HCT116 (cell line): ENCODE results near the gene PI4K2A. TPM values are rescaled to one million over a fixed set of nuclear protein-coding genes. Genes with fewer than 3 reads are reported as not detected.

Experiments
- ATAC-seq: fragments of 200-7000 bp; cut with Tn5 transposase; 2 replicates; pipeline ENCODE4 v1.9.1; 2020; ENCODE audit warnings: mild to moderate bottlenecking, moderate library complexity
- BruUV-seq: library from RNA; stranded (reverse); fragments of 400-500 nt; replicated peaks from 2 replicates; lab custom pipeline; 2021; lab: Mats Ljungman, UMichigan
- CTCF ChIA-PET: fragments of 300-600 bp; sonication (Branson Sonifier 250); formaldehyde crosslinking; loops from one replicate; lab custom pipeline; 2021; ENCODE audit warnings: antibody characterized with exemption; lab: Charles Lee
- POLR2A ChIA-PET: fragments of 300-600, 350-600 bp; sonication (Branson Sonifier 250); formaldehyde crosslinking; loops from one replicate; lab custom pipeline; 2021; ENCODE audit warnings: antibody characterized with exemption; lab: Charles Lee
- RAD21 ChIA-PET, 2 experiments: fragments of 300-600 bp; sonication (Branson Sonifier 250); formaldehyde crosslinking; loops; one replicate each; lab custom pipeline; 2023; ENCODE audit warnings: low total read pairs in 2 of 2; ENCODE audit not compliant: uncharacterized antibody in 2 of 2, unreplicated experiment in 2 of 2, low non-redundant PET in 1 of 2; lab: Charles Lee
- DNase-seq: peaks from one replicate; pipeline ENCODE4 v3.0.0-alpha.2; 2010; ENCODE audit warnings: low read depth, low spot score
- H2AFZ ChIP-seq: fragments of 200-600 bp; shearing (Covaris generic), sonication (generic); 2 replicates; pipeline ENCODE4 v1.6.1; 2017; ENCODE audit warnings: low read depth, mixed run types, mixed read lengths, antibody characterized with exemption, low read length; ENCODE audit not compliant: poor library complexity, severe bottlenecking
- H3K27ac ChIP-seq: 2 replicates; pipeline ENCODE4 v1.5.1; 2012; ENCODE audit warnings: low read depth, low read length
- H3K27me3 ChIP-seq: fragments of 200-600 bp; sonication (generic); 2 replicates; pipeline ENCODE4 v1.6.1; 2016; ENCODE audit warnings: mixed run types, low read length, mixed read lengths; ENCODE audit not compliant: insufficient read depth
- H3K36me3 ChIP-seq, 2 experiments: fragments of 200-500 bp in 1 of 2; fragments of 200-600 bp in 1 of 2; sonication (Bioruptor generic) in 1 of 2; sonication (generic) in 1 of 2; 2 replicates each; pipeline versions ENCODE4 v1.5.1 to v1.6.1; 2014 to 2016; ENCODE audit warnings: low read length in 2 of 2, inconsistent platforms in 1 of 2, mixed read lengths in 1 of 2, mixed run types in 1 of 2; ENCODE audit not compliant: insufficient read depth in 2 of 2, control insufficient read depth in 1 of 2
- H3K4me1 ChIP-seq, 2 experiments: fragments of 200-600 bp in 1 of 2; sonication (generic) in 1 of 2; 2 replicates each; pipeline versions ENCODE4 v1.5.1 to v1.6.1; 2012 to 2017; ENCODE audit warnings: low read length in 2 of 2, inconsistent platforms in 1 of 2, mild to moderate bottlenecking in 1 of 2, mixed read lengths in 1 of 2, mixed run types in 1 of 2, moderate library complexity in 1 of 2; ENCODE audit not compliant: insufficient read depth in 2 of 2, control insufficient read depth in 1 of 2
- H3K4me2 ChIP-seq: fragments of 200-600 bp; sonication (generic); 2 replicates; pipeline ENCODE4 v1.6.1; 2017; ENCODE audit warnings: mixed run types, low read length, mixed read lengths
- H3K4me3 ChIP-seq, 2 experiments: fragments of 200-600 bp in 1 of 2; sonication (generic) in 1 of 2; replicated peaks in 1 of 2; 2 replicates each; pipeline ENCODE4 v1.5.1; 2011 to 2016; ENCODE audit warnings: low read length in 2 of 2, control low read depth in 1 of 2, low read depth in 1 of 2, mild to moderate bottlenecking in 1 of 2, mixed read lengths in 1 of 2, mixed run types in 1 of 2
- H3K79me2 ChIP-seq: fragments of 200-600 bp; sonication (generic); 2 replicates; pipeline ENCODE4 v1.6.1; 2017; ENCODE audit warnings: mild to moderate bottlenecking, mixed run types, low read length, moderate library complexity, mixed read lengths; ENCODE audit not compliant: insufficient read depth
- H3K9ac ChIP-seq: fragments of 200-600 bp; sonication (generic); 2 replicates; pipeline ENCODE4 v1.6.1; 2016; ENCODE audit warnings: low read length, mixed read lengths
- H3K9me2 ChIP-seq: fragments of 200-600 bp; sonication (generic), shearing (Covaris generic); 2 replicates; pipeline ENCODE4 v1.6.1; 2017; ENCODE audit warnings: mixed run types, mild to moderate bottlenecking, moderate library complexity; ENCODE audit not compliant: insufficient read depth
- H3K9me3 ChIP-seq, 2 experiments: fragments of 200-500 bp in 1 of 2; fragments of 200-600 bp in 1 of 2; sonication (Bioruptor generic) in 1 of 2; sonication (generic) in 1 of 2; 2 replicates each; pipeline ENCODE4 v1.6.1; 2014 to 2017; ENCODE audit warnings: low read length in 2 of 2, mixed read lengths in 2 of 2, inconsistent platforms in 1 of 2, low read depth in 1 of 2, mild to moderate bottlenecking in 1 of 2, mixed run types in 1 of 2, moderate library complexity in 1 of 2; ENCODE audit not compliant: control insufficient read depth in 1 of 2, insufficient read depth in 1 of 2
- H4K20me1 ChIP-seq: fragments of 200-600 bp; sonication (generic), shearing (Covaris generic); 2 replicates; pipeline ENCODE4 v1.6.1; 2017; ENCODE audit warnings: mixed run types, mild to moderate bottlenecking, moderate library complexity; ENCODE audit not compliant: insufficient read depth
- CEBPB ChIP-seq: IDR thresholded peaks from 2 replicates; pipeline ENCODE4 v1.6.1; 2012; ENCODE audit warnings: low read depth
- FOSL1 ChIP-seq: IDR thresholded peaks from 2 replicates; pipeline ENCODE4 v1.6.1; 2012; ENCODE audit warnings: low read depth
- MAX ChIP-seq: IDR thresholded peaks from 2 replicates; pipeline ENCODE4 v1.6.1; 2012
- POLR2AphosphoS5 ChIP-seq: IDR thresholded peaks from 2 replicates; pipeline ENCODE4 v1.6.1; 2011; ENCODE audit warnings: mild to moderate bottlenecking, low read depth, low read length, moderate library complexity
- RAD21 ChIP-seq: IDR thresholded peaks from 2 replicates; pipeline ENCODE4 v1.6.1; 2012; ENCODE audit warnings: low read depth, mild to moderate bottlenecking
- SIN3A ChIP-seq: IDR thresholded peaks from 2 replicates; pipeline ENCODE4 v1.6.1; 2012; ENCODE audit warnings: low read depth
- SP1 ChIP-seq: IDR thresholded peaks from 2 replicates; pipeline ENCODE4 v1.6.1; 2012; ENCODE audit warnings: low read depth
- TCF7L2 ChIP-seq: IDR thresholded peaks from 2 replicates; pipeline ENCODE4 v1.7.0; 2011; ENCODE audit warnings: borderline replicate concordance, inconsistent platforms; ENCODE audit not compliant: insufficient read depth, insufficient read length; ENCODE audit errors: extremely low read depth
- YY1 ChIP-seq: IDR thresholded peaks from 2 replicates; pipeline ENCODE4 v1.6.1; 2011; ENCODE audit warnings: low read length, low read depth, moderate library complexity, mild to moderate bottlenecking; ENCODE audit not compliant: insufficient replicate concordance; ENCODE audit errors: extremely low read depth
- ZNF274 ChIP-seq: fragments of 200-500 bp; sonication (Bioruptor generic); IDR thresholded peaks from 2 replicates; pipeline ENCODE4 v1.6.1; 2014; ENCODE audit warnings: mild to moderate bottlenecking, low read depth, low read length, inconsistent platforms
- intact Hi-C: fragments of 100-400 bp; cut with micrococcal nuclease; formaldehyde crosslinking; loops from 2 replicates; pipeline ENCODE4 v1.10.0; 2022
- total RNA-seq: library from RNA; stranded (reverse); gene quantifications from one replicate; pipeline ENCODE4 v1.2.1, GENCODE V29; 2021; ENCODE audit not compliant: unreplicated experiment
- TF ChIP-seq, protein P1 (sequence below): IDR thresholded peaks from 2 replicates; pipeline ENCODE4 v1.6.1; 2012; ENCODE audit warnings: low read depth
- TF ChIP-seq, protein P2 (sequence below), 3 experiments: fragments of 200-600 bp in 1 of 3; sonication (generic) in 1 of 3; IDR thresholded peaks in 2 of 3; conservative IDR thresholded peaks in 1 of 3; 2 replicates each; pipeline ENCODE4 v1.5.1; 2012 to 2017; ENCODE audit warnings: low read depth in 2 of 3, low read length in 2 of 3, antibody characterized with exemption in 1 of 3, borderline replicate concordance in 1 of 3, control low read depth in 1 of 3, mild to moderate bottlenecking in 1 of 3, mixed read lengths in 1 of 3, mixed run types in 1 of 3, moderate library complexity in 1 of 3; ENCODE audit not compliant: insufficient read depth in 1 of 3

The PI4K2A gene
- total RNA-seq, 1 experiment from 2014 or later = 20.0 TPM

DNA sequence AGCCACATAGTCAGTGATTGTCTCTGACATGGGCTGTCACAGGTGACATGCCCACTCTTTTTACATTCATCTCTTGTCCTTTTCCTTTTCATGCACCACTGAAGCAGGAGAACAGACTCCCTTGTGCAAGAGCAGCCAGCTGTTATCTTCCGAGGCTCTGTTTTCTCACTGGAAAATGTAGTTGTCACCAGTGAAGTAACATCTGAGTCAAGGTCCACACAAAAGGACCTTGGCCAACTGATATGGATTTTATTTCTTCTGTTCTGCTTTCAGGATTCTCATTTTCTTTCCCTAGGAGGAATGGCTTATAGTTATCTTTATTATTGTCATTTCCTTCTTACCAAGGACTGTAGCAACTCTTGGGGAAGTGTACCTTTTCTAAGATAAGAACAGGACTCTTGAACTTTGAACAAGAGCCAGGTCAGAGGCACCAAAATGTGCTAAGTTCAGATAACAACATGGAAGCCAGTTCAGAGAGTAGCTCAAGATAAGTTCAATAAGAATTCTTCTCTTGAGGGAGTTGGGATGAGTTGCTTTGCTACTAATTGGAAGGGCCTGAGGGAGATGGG is 23.9 kb downstream of the PI4K2A start:
- TF ChIP-seq FOSL1 (no peak), RAD21 (no peak), TCF7L2 (no peak), YY1 (no peak), MAX (no peak), POLR2AphosphoS5 (no peak), CEBPB (no peak), ZNF274 (no peak), SIN3A (no peak), SP1 (no peak)
- TF ChIP-seq, protein P1, sequence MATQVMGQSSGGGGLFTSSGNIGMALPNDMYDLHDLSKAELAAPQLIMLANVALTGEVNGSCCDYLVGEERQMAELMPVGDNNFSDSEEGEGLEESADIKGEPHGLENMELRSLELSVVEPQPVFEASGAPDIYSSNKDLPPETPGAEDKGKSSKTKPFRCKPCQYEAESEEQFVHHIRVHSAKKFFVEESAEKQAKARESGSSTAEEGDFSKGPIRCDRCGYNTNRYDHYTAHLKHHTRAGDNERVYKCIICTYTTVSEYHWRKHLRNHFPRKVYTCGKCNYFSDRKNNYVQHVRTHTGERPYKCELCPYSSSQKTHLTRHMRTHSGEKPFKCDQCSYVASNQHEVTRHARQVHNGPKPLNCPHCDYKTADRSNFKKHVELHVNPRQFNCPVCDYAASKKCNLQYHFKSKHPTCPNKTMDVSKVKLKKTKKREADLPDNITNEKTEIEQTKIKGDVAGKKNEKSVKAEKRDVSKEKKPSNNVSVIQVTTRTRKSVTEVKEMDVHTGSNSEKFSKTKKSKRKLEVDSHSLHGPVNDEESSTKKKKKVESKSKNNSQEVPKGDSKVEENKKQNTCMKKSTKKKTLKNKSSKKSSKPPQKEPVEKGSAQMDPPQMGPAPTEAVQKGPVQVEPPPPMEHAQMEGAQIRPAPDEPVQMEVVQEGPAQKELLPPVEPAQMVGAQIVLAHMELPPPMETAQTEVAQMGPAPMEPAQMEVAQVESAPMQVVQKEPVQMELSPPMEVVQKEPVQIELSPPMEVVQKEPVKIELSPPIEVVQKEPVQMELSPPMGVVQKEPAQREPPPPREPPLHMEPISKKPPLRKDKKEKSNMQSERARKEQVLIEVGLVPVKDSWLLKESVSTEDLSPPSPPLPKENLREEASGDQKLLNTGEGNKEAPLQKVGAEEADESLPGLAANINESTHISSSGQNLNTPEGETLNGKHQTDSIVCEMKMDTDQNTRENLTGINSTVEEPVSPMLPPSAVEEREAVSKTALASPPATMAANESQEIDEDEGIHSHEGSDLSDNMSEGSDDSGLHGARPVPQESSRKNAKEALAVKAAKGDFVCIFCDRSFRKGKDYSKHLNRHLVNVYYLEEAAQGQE = no peak
- TF ChIP-seq, protein P2, sequence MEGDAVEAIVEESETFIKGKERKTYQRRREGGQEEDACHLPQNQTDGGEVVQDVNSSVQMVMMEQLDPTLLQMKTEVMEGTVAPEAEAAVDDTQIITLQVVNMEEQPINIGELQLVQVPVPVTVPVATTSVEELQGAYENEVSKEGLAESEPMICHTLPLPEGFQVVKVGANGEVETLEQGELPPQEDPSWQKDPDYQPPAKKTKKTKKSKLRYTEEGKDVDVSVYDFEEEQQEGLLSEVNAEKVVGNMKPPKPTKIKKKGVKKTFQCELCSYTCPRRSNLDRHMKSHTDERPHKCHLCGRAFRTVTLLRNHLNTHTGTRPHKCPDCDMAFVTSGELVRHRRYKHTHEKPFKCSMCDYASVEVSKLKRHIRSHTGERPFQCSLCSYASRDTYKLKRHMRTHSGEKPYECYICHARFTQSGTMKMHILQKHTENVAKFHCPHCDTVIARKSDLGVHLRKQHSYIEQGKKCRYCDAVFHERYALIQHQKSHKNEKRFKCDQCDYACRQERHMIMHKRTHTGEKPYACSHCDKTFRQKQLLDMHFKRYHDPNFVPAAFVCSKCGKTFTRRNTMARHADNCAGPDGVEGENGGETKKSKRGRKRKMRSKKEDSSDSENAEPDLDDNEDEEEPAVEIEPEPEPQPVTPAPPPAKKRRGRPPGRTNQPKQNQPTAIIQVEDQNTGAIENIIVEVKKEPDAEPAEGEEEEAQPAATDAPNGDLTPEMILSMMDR (IDR thresholded peaks at IDR 0.05 in 2 of 3, conservative IDR thresholded peaks at IDR 0.05 in 1 of 3; ENCODE audit: borderline replicate concordance in 1 of 3, insufficient read depth in 1 of 3, low read depth in 2 of 3, low read length in 2 of 3) = no peak
- Histone ChIP-seq H4K20me1 (no peaks in the 10 kb centered on the region), H3K4me3 (no peak overlapping the region), H3K9me2 (no peaks in the 10 kb centered on the region), H2AFZ (no peak overlapping the region), H3K9ac (no peak overlapping the region), H3K79me2 (no peaks in the 10 kb centered on the region), H3K4me2 (no peak overlapping the region), H3K27ac (no peak overlapping the region), H3K36me3 (peaks cover 21 to 38% of the 10 kb centered on the region in 2 experiments; a peak in 3 of 4 replicates), H3K27me3 (no peaks in the 10 kb centered on the region), H3K4me1 (no peaks in the 10 kb centered on the region), H3K9me3 (no peaks in the 10 kb centered on the region)
- ChIA-PET RAD21 (no interaction called here), CTCF (no interaction called here), POLR2A (no interaction called here)
- ATAC-seq (no peak), DNase-seq (no peak)
- BruUV-seq = no TSS peak
- intact Hi-C loops = no loop called here
